ENCODE data around the gene USP15.

DNA sequence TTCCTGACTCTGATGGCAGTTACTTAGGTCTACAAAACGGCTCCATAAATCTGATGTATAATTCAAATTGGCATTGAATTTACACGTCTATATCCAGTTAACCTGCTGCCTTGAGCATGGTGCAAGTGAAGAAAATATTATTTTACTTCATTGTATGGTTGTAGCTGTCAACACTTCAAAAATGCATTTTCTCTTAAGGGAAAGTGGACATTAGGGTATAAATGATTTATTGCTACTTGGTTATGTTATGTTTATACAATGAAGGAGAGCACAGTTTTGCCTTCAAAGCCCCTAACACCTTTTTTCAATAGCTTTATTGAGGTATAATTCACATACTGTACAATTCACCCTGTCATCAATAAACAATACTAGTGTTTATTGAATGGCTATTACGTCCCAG, 2.0 kb upstream of the USP15 start:
- TF ChIP-seq, protein P1, sequence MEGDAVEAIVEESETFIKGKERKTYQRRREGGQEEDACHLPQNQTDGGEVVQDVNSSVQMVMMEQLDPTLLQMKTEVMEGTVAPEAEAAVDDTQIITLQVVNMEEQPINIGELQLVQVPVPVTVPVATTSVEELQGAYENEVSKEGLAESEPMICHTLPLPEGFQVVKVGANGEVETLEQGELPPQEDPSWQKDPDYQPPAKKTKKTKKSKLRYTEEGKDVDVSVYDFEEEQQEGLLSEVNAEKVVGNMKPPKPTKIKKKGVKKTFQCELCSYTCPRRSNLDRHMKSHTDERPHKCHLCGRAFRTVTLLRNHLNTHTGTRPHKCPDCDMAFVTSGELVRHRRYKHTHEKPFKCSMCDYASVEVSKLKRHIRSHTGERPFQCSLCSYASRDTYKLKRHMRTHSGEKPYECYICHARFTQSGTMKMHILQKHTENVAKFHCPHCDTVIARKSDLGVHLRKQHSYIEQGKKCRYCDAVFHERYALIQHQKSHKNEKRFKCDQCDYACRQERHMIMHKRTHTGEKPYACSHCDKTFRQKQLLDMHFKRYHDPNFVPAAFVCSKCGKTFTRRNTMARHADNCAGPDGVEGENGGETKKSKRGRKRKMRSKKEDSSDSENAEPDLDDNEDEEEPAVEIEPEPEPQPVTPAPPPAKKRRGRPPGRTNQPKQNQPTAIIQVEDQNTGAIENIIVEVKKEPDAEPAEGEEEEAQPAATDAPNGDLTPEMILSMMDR (optimal IDR thresholded peaks at IDR 0.05 in 1 of 3, IDR thresholded peaks at IDR 0.05 in 1 of 3, conservative IDR thresholded peaks at IDR 0.05 in 1 of 3; ENCODE audit: extremely low read depth in 1 of 3, insufficient read depth in 2 of 3, low read length in 3 of 3) = no peak
- no peak for TF ChIP-seq EZH2 (IDR thresholded peaks at IDR 0.05; ENCODE audit: low read length)
